B cell (primary cell): ENCODE measurements around the gene RAPGEF1. TPM values are rescaled to one million over a fixed set of nuclear protein-coding genes. Genes with fewer than 3 reads are reported as not detected.

ENCODE experiments used
- ATAC-seq: fragments of 200-7000 bp; cut with Tn5 transposase; one replicate; pipeline ENCODE4 v1.10.0; 2021; ENCODE audit warnings: low read depth, mild to moderate bottlenecking, moderate number of reproducible peaks, moderate library complexity
- CTCF ChIA-PET: fragments of 350-600 bp; sonication (Branson Sonifier 250); formaldehyde crosslinking; loops from one replicate; lab custom pipeline; 2021; ENCODE audit warnings: antibody characterized with exemption, inconsistent platforms; lab: Charles Lee
- POLR2A ChIA-PET: fragments of 350-600 bp; sonication (Branson Sonifier 250); formaldehyde crosslinking; loops from one replicate; lab custom pipeline; 2021; ENCODE audit warnings: antibody characterized with exemption; lab: Charles Lee
- DNase-seq: peaks from one replicate; pipeline ENCODE4 v3.0.0; 2013
- H2AFZ ChIP-seq: 2 replicates; pipeline ENCODE4 v1.6.1; 2012; ENCODE audit warnings: mild to moderate bottlenecking, low read depth, low read length; ENCODE audit not compliant: insufficient read depth, poor library complexity, severe bottlenecking
- H3K27ac ChIP-seq, 2 donors: 1 replicate in 1 of 2; 2 replicates in 1 of 2; pipeline ENCODE4 v1.5.1; 2012 to 2013; ENCODE audit warnings: low read length in 2 of 2, mild to moderate bottlenecking in 2 of 2, moderate library complexity in 1 of 2
- H3K27me3 ChIP-seq, 4 experiments: fragments of 200-600 bp in 1 of 4; sonication (generic) in 1 of 4; replicated peaks in 1 of 4; 1 replicate in 2 of 4; 2 replicates in 2 of 4; pipeline versions ENCODE4 v1.6.1 to v1.7.0; 2013 to 2016; ENCODE audit warnings: low read length in 3 of 4, mild to moderate bottlenecking in 2 of 4, mixed read lengths in 1 of 4, moderate library complexity in 1 of 4; ENCODE audit not compliant: insufficient read depth in 4 of 4, control insufficient read depth in 3 of 4; ENCODE audit errors: control extremely low read depth in 1 of 4
- H3K36me3 ChIP-seq, 2 experiments: replicated peaks in 1 of 2; 1 replicate in 1 of 2; 2 replicates in 1 of 2; pipeline versions ENCODE4 v1.6.1 to v1.7.1; 2013; ENCODE audit warnings: low read length in 1 of 2; ENCODE audit not compliant: insufficient read depth in 2 of 2, control insufficient read depth in 1 of 2; ENCODE audit errors: control extremely low read depth in 1 of 2, extremely low read depth in 1 of 2
- H3K4me1 ChIP-seq, 2 donors: fragments of 200-600 bp in 1 of 2; sonication (generic) in 1 of 2; 1 replicate in 1 of 2; 2 replicates in 1 of 2; pipeline versions ENCODE4 v1.5.1 to v1.6.1; 2013 to 2017; ENCODE audit warnings: low read length in 2 of 2; ENCODE audit not compliant: control insufficient read depth in 2 of 2, insufficient read depth in 2 of 2
- H3K4me2 ChIP-seq: replicated peaks from 2 replicates; pipeline ENCODE3; 2012; ENCODE audit warnings: mild to moderate bottlenecking, low read depth, low read length; ENCODE audit not compliant: poor library complexity, severe bottlenecking
- H3K4me3 ChIP-seq, 5 experiments: fragments of 200-600 bp in 1 of 5; sonication (generic) in 1 of 5; 1 replicate in 3 of 5; 2 replicates in 2 of 5; pipeline versions ENCODE4 v1.5.1 to v1.7.0; 2011 to 2016; ENCODE audit warnings: low read length in 4 of 5, mild to moderate bottlenecking in 4 of 5, low read depth in 2 of 5, control low read depth in 1 of 5, moderate library complexity in 1 of 5; ENCODE audit not compliant: insufficient read depth in 1 of 5; ENCODE audit errors: control extremely low read depth in 1 of 5, extremely low read depth in 1 of 5
- H3K79me2 ChIP-seq: fragments of 200-600 bp; sonication (generic); one replicate; pipeline ENCODE4 v1.6.0; 2016; ENCODE audit warnings: low read length; ENCODE audit not compliant: control insufficient read depth, insufficient read depth
- H3K9ac ChIP-seq: fragments of 200-600 bp; sonication (generic); 2 replicates; pipeline ENCODE4 v1.6.1; 2017; ENCODE audit warnings: mild to moderate bottlenecking, low read length, moderate library complexity
- H3K9me3 ChIP-seq, 3 donors: one replicate each; pipeline versions ENCODE4 v1.6.1 to v1.7.1; 2013; ENCODE audit warnings: low read length in 2 of 3; ENCODE audit not compliant: control insufficient read depth in 2 of 3, insufficient read depth in 1 of 3; ENCODE audit errors: control extremely low read depth in 1 of 3
- H4K20me1 ChIP-seq: 2 replicates; pipeline ENCODE4 v1.6.0; 2012; ENCODE audit warnings: mild to moderate bottlenecking, low read length; ENCODE audit not compliant: insufficient read depth, control insufficient read depth, poor library complexity, severe bottlenecking
- H3K27ac Mint-ChIP-seq: one replicate; pipeline ENCODE4 v1.8.0; 2021; ENCODE audit warnings: mixed read lengths
- H3K27me3 Mint-ChIP-seq: one replicate; pipeline ENCODE4 v1.8.0; 2021; ENCODE audit warnings: mixed read lengths
- H3K4me1 Mint-ChIP-seq: one replicate; pipeline ENCODE4 v1.8.0; 2021; ENCODE audit warnings: mixed read lengths
- H3K4me3 Mint-ChIP-seq: one replicate; pipeline ENCODE4 v1.8.0; 2021; ENCODE audit warnings: mixed read lengths
- H3K9me3 Mint-ChIP-seq: one replicate; pipeline ENCODE4 v1.8.0; 2022; ENCODE audit warnings: mixed read lengths; ENCODE audit not compliant: insufficient read depth
- CTCF ChIP-seq: fragments of 200-600 bp; IDR thresholded peaks from one replicate; pipeline ENCODE4 v1.8.0; 2022; ENCODE audit warnings: antibody characterized with exemption, mild to moderate bottlenecking
- EZH2 ChIP-seq: IDR thresholded peaks from 2 replicates; pipeline ENCODE4 v1.6.1; 2012; ENCODE audit warnings: borderline replicate concordance, low read depth, mild to moderate bottlenecking, moderate library complexity, low read length; ENCODE audit not compliant: insufficient read depth, poor library complexity, severe bottlenecking
- WGBS: methylation state at CpG from one replicate; pipeline ENCODE4 v1.1.5; 2013; ENCODE audit warnings: missing lambda C conversion rate; ENCODE audit not compliant: insufficient coverage; 5-methylcytosine and 5-hydroxymethylcytosine counted together
- intact Hi-C: fragments of 100-400 bp; cut with micrococcal nuclease; formaldehyde crosslinking; loops from one replicate; pipeline ENCODE4 v1.10.0; 2022
- polyA plus RNA-seq: library from polyadenylated mRNA; depleted of rRNA; stranded (reverse); fragments of >200 nt; gene quantifications from 2 replicates; pipeline ENCODE4 v1.2.3, GENCODE V29; 2012
- total RNA-seq, 2 donors: library from RNA; stranded (reverse); fragments of 120-200 nt in 1 of 2; gene quantifications; 1 replicate in 1 of 2; 2 replicates in 1 of 2; pipeline versions ENCODE4 v1.2.3 to v1.2.4, GENCODE V29; 2013 to 2022

Gene RAPGEF1
- total and polyA plus RNA-seq, 2 donors (not counting 1 experiment from before 2014, with no cell fraction given), result 134 to 447 TPM

GRCh38 chr9:131587331-131587730 lies 152.5 kb downstream of the RAPGEF1 start:
- ChIA-PET POLR2A (no interaction called here), CTCF (interaction anchor here (21.7 kb wide), 1 partner anchor 157 kb away, joined by 263 read pairs; the partner anchor contains the start of gene RAPGEF1)
- TF ChIP-seq EZH2 (no peak), CTCF (no peak)

GRCh38 chr9:131585375-131585774 lies 154.5 kb downstream of the RAPGEF1 start:
- H3K4me1 Mint-ChIP-seq, result peaks cover 26% of the 10 kb centered on the region
- peaks cover 2 to 79% of the 10 kb centered on the region in 2 experiments for H3K36me3 ChIP-seq
- ChIA-PET POLR2A (interaction anchor here (0.6 to 0.8 kb wide), 3 partner anchors 159 to 772 kb away, joined by 3 to 6 read pairs (median 3); no protein-coding TSS in a partner anchor), CTCF (interaction anchor here (0.7 to 1.4 kb wide), 11 partner anchors 16 to 235 kb away, joined by 3 to 6 read pairs (median 4); partner anchors contain the start of gene RAPGEF1)
- no peaks in the 10 kb centered on the region for H3K9me3 ChIP-seq
- peaks cover 49% of the 10 kb centered on the region for H3K79me2 ChIP-seq
- no peak overlapping the region for H2AFZ ChIP-seq
- H3K27ac Mint-ChIP-seq, result peak overlapping the region; percentile 87
- DNase-seq (peak; percentile 59), ATAC-seq (peak; percentile 53)
- TF ChIP-seq EZH2 (no peak), CTCF (no peak)
- WGBS, result 24% methylated on average over 6 of the region's 8 CpGs
- peak overlapping the region; percentile 41 to 62 for H3K27ac ChIP-seq
- no peak overlapping the region for H3K4me3 ChIP-seq
- no peaks in the 10 kb centered on the region for H3K9me3 Mint-ChIP-seq
- peaks cover 13 to 18% of the 10 kb centered on the region in 2 donors for H3K4me1 ChIP-seq
- no peak overlapping the region for H3K9ac ChIP-seq
- H3K4me2 ChIP-seq, result peak overlapping the region; percentile 30
- H3K27me3 Mint-ChIP-seq, result no peaks in the 10 kb centered on the region
- peak overlapping the region; percentile 0 for H3K4me3 Mint-ChIP-seq
- peaks cover 29% of the 10 kb centered on the region for H4K20me1 ChIP-seq
- intact Hi-C loops, result no loop called here
- H3K27me3 ChIP-seq, result no peaks in the 10 kb centered on the region

More at GRCh38 chr9:131587331-131587730, 152.5 kb downstream of the RAPGEF1 start:
- no peak for DNase-seq
- H3K4me2 ChIP-seq, result no peak overlapping the region
- intact Hi-C loops, result no loop called here
- peaks cover 35% of the 10 kb centered on the region for H4K20me1 ChIP-seq
- Mint-ChIP-seq H3K27ac (peak overlapping the region; percentile 65), H3K9me3 (no peaks in the 10 kb centered on the region), H3K4me1 (peaks cover 41% of the 10 kb centered on the region), H3K27me3 (no peaks in the 10 kb centered on the region), H3K4me3 (no peak overlapping the region)
- no peak overlapping the region for H3K27ac ChIP-seq
- H3K4me1 ChIP-seq, result peaks cover 13 to 29% of the 10 kb centered on the region in 2 donors
- H3K9ac ChIP-seq, result no peak overlapping the region
- WGBS, result 87% methylated on average over 5 of the region's 9 CpGs
- H3K4me3 ChIP-seq, result no peak overlapping the region
- H3K9me3 ChIP-seq, result no peaks in the 10 kb centered on the region
- no peak overlapping the region for H2AFZ ChIP-seq
- no peak for ATAC-seq
- peaks cover 53% of the 10 kb centered on the region for H3K79me2 ChIP-seq
- H3K27me3 ChIP-seq, result no peaks in the 10 kb centered on the region
- peaks cover 0 to 80% of the 10 kb centered on the region in 2 experiments for H3K36me3 ChIP-seq
